A673 (cell line): ENCODE data around the gene TRAPPC10.

ENCODE experiments used
- EZH2 ChIP-seq: fragments of 200-600 bp; sonication (generic); IDR thresholded peaks from 2 replicates; pipeline ENCODE4 v1.6.1; 2017; ENCODE audit warnings: borderline replicate concordance, low read depth, mild to moderate bottlenecking, mixed read lengths, antibody characterized with exemption, low read length; ENCODE audit not compliant: poor library complexity, severe bottlenecking
- TF ChIP-seq, protein P1 (sequence below): fragments of 300-800, 200-600 bp; sonication (generic); conservative IDR thresholded peaks from 2 replicates; pipeline ENCODE4 v1.5.1; 2017; ENCODE audit warnings: low read depth, mild to moderate bottlenecking, antibody characterized with exemption, low read length, moderate library complexity, mixed read lengths

DNA sequence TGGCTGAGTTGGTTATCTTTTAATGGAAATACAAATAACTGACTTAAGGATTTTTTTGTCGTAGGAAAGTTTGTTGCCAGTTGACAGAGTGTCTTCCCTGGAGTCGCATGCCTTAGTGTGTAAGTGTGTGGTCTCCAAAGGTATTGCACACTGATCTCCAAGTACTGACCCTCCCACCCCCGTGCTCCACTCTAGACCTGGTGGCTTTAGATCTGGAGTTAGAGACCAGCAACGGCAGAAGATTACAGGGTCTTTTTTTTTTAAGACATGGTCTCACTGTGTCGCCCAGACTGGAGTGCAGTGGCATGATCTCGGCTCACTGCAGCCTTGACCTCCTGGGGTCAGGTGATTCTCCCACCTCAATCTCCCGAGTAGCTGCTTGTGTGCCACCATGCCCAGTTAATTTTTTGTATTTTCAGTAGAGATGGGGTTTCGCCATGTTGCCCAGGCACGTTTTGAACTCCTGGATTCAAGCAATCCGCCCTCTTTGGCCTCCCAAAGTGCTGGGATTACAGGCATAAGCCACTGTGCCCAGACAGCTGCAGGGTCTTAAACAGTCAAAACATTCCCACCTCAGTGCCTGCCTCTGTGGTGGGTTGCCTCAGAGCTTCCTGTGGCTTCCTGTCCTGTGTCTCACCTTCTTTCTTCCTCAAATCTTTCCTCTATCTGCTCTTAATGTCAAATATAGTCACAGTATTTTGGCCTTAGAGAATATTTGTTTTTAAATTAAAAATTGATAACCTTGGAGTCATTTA lies 6.9 kb downstream of the TRAPPC10 start:
- TF ChIP-seq, protein P1, sequence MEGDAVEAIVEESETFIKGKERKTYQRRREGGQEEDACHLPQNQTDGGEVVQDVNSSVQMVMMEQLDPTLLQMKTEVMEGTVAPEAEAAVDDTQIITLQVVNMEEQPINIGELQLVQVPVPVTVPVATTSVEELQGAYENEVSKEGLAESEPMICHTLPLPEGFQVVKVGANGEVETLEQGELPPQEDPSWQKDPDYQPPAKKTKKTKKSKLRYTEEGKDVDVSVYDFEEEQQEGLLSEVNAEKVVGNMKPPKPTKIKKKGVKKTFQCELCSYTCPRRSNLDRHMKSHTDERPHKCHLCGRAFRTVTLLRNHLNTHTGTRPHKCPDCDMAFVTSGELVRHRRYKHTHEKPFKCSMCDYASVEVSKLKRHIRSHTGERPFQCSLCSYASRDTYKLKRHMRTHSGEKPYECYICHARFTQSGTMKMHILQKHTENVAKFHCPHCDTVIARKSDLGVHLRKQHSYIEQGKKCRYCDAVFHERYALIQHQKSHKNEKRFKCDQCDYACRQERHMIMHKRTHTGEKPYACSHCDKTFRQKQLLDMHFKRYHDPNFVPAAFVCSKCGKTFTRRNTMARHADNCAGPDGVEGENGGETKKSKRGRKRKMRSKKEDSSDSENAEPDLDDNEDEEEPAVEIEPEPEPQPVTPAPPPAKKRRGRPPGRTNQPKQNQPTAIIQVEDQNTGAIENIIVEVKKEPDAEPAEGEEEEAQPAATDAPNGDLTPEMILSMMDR, result no peak
- no peak for TF ChIP-seq EZH2
